Measurements from ENCODE around the gene UBE2R2. TPM values are rescaled to one million over a fixed set of nuclear protein-coding genes. Genes with fewer than 3 reads are reported as not detected.
"Not testable (repeated sequence)": the region's sequence is repeated elsewhere in the genome, so short reads cannot be mapped to it uniquely, and the experiment has no call there.

UBE2R2 gene
- polyA plus RNA-seq, 1 experiment = 18.3 TPM

GRCh38 chr9:33950371-33950770 is 133.4 kb downstream of the UBE2R2 start:
- no peak for DNase-seq (ENCODE audit: low read depth)
- Histone ChIP-seq H3K27me3 (ENCODE audit: control insufficient read depth, insufficient read depth, low read length) (no peaks in the 10 kb centered on the region), H3K4me3 (ENCODE audit: low read depth, low read length) (no peak overlapping the region), H3K36me3 (ENCODE audit: control insufficient read depth, insufficient read depth, low read length) (peaks cover 2% of the 10 kb centered on the region)
- no peak for TF ChIP-seq CTCF (IDR thresholded peaks at IDR 0.05; ENCODE audit: insufficient read depth, low read depth, low read length)
- CTCF ChIA-PET = interaction anchor here (1.0 kb wide), 1 partner anchor 18 kb away, joined by 3 read pairs; no protein-coding TSS in a partner anchor
- POLR2A ChIA-PET = no interaction called here

GRCh38 chr9:33952066-33952465 is 135.1 kb downstream of the UBE2R2 start:
- Histone ChIP-seq H3K4me3 (ENCODE audit: low read depth, low read length) (no peak overlapping the region), H3K36me3 (ENCODE audit: control insufficient read depth, insufficient read depth, low read length) (peaks cover 2% of the 10 kb centered on the region), H3K27me3 (ENCODE audit: control insufficient read depth, insufficient read depth, low read length) (no peaks in the 10 kb centered on the region)
- no peak for DNase-seq (ENCODE audit: low read depth)
- CTCF ChIA-PET = no interaction called here
- TF ChIP-seq CTCF (IDR thresholded peaks at IDR 0.05; ENCODE audit: insufficient read depth, low read depth, low read length) = no peak
- POLR2A ChIA-PET = no interaction called here

- ChIA-PET POLR2A (no interaction called here), CTCF (interaction anchor here (0.6 to 1.4 kb wide), 2 partner anchors 75 to 178 kb away, joined by 3 to 4 read pairs; no protein-coding TSS in a partner anchor)
- Histone ChIP-seq H3K36me3 (ENCODE audit: control insufficient read depth, insufficient read depth, low read length) (peaks cover 2% of the 10 kb centered on the region), H3K27me3 (ENCODE audit: control insufficient read depth, insufficient read depth, low read length) (no peaks in the 10 kb centered on the region), H3K4me3 (ENCODE audit: low read depth, low read length) (no peak overlapping the region)
- no peak for TF ChIP-seq CTCF (IDR thresholded peaks at IDR 0.05; ENCODE audit: insufficient read depth, low read depth, low read length)
- DNase-seq (ENCODE audit: low read depth) = no peak
These were observed 139.6 kb downstream of the UBE2R2 start for GRCh38 chr9:33956544-33956943.

- ChIA-PET CTCF (interaction anchor here (0.6 kb wide), 1 partner anchor 39 kb away, joined by 3 read pairs; no protein-coding TSS in a partner anchor), POLR2A (interaction anchor here (0.7 kb wide), 1 partner anchor 148 kb away, joined by 3 read pairs; no protein-coding TSS in a partner anchor)
- Histone ChIP-seq H3K36me3 (ENCODE audit: control insufficient read depth, insufficient read depth, low read length) (0 out of 2 replicates have a peak, but pooled peaks cover 1% of the 10 kb centered on the region), H3K4me3 (ENCODE audit: low read depth, low read length) (no peak overlapping the region), H3K27me3 (ENCODE audit: control insufficient read depth, insufficient read depth, low read length) (no peaks in the 10 kb centered on the region)
- TF ChIP-seq CTCF (IDR thresholded peaks at IDR 0.05; ENCODE audit: insufficient read depth, low read depth, low read length) = no peak
- no peak for DNase-seq (ENCODE audit: low read depth)
These were observed 142.8 kb downstream of the UBE2R2 start for GRCh38 chr9:33959725-33960124.

- H3K36me3 ChIP-seq (ENCODE audit: control insufficient read depth, insufficient read depth, low read length); DNase-seq (ENCODE audit: low read depth); H3K4me3 ChIP-seq (ENCODE audit: low read depth, low read length); H3K27me3 ChIP-seq (ENCODE audit: control insufficient read depth, insufficient read depth, low read length): not testable (repeated sequence)
- POLR2A ChIA-PET = interaction anchor here (0.6 kb wide), 1 partner anchor 82 kb away, joined by 5 read pairs; no protein-coding TSS in a partner anchor
- CTCF ChIA-PET = interaction anchor here (1.8 kb wide), 1 partner anchor 11 kb away, joined by 5 read pairs; no protein-coding TSS in a partner anchor
These were observed 145.5 kb downstream of the UBE2R2 start for GRCh38 chr9:33962468-33962867.
